ENCODE data around the gene CFAP45. TPM values are rescaled to one million over a fixed set of nuclear protein-coding genes. Genes with fewer than 3 reads are reported as not detected.
"Not testable (repeated sequence)": the region's sequence is repeated elsewhere in the genome, so short reads cannot be mapped to it uniquely, and the experiment has no call there.

CFAP45 gene
- total and polyA plus RNA-seq, 9 of the 15 experiments (the other 6 are each of a cell fraction or from before 2014, with no cell fraction given): 0.65 to 2.4 (median 1.5) TPM

DNA sequence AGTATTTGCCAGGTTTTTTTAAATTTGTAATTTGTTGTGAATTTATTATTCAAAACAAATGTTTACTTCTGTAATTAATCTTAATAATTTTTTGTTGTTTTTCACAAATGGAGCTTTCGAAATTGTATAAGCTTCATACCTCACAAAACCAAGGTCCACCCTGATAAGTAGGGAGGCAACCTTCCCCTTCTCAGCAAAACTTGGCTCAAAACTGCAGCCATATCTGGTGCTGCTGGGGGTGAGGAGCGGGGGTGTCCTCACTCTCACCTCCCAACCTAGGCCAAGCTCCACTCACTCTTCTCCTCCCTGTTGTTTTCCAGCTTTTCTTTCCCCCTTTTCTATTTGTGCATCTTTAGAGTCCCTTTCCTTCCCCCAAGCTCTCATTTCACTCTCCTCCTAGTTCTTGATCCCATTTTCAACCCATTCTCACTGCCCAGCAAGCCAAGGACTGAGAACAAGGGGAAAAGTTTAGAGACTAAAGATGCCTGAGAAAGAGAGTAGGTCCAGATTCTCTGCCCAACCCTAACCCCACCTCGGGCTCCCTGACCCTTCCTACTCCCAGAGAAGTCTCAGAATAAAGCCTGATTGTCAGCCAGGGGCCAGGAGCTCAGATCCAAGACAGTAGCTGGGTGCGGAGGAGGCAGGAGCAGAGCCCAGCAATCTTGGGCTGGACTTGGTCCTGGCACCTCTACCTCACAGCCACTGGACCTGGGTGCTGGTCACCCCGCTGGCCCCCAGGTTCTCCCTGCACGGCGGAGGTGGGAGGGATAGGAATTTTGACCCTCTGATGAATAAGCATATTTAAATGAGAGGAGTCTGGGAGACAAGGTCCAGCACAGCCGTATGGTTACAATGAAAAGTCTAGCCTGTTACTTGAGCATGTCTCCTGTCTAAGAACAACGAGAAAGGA lies 8.3 kb upstream of the CFAP45 start (continued):
- TF ChIP-seq ASH1L (IDR thresholded peaks at IDR 0.05; ENCODE audit: borderline replicate concordance, low read depth, partially characterized antibody) (no peak), BCOR (IDR thresholded peaks at IDR 0.05) (peak; percentile 79), PRMT5 (CRISPR knock-in tag; IDR thresholded peaks at IDR 0.05) (no peak)

DNA sequence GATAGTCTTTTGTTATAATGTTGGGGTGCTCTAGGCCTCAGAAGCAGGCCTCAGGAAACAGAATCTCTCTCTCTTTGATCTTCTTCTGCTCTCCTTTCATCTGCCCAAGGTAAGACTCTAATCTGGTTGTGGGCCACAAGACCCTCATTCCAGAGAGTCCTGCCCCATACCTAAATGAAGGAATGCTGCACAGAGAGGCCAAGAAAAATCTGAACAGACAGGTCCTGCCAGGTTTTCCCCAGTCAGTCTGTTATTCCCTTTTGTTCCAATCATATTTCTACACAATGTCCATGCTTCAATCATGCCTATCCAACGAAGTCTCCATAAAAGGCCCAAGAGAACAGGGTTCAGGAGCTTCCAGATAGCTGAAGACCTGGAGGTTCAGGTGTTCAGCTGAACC lies 7.0 kb upstream of the CFAP45 start:
- in situ Hi-C loops (cut with MboI): no loop called here
- H4K20me1 ChIP-seq (replicated peaks; ENCODE audit: control insufficient read depth, insufficient read depth, low read length): no peaks in the 10 kb centered on the region
- H3K79me2 ChIP-seq (ENCODE audit: control insufficient read depth, insufficient read depth, low read length): no peaks in the 10 kb centered on the region
- no peak overlapping the region for H3K4me3 ChIP-seq
- BruUV-seq (replicated peaks): no TSS peak
- H3K36me3 ChIP-seq (ENCODE audit: control insufficient read depth, insufficient read depth, low read length): no peaks in the 10 kb centered on the region
- FAIRE-seq (no peak), DNase-seq (ENCODE audit: extremely low read depth in 1 of 4, low spot score in 3 of 4) (no peak), ATAC-seq (no peak)
- H3K4me2 ChIP-seq (ENCODE audit: insufficient read depth, low read length): no peak overlapping the region
- no peaks in the 10 kb centered on the region for H3K9me1 ChIP-seq (ENCODE audit: control insufficient read depth, insufficient read depth, low read length)
- TF ChIP-seq, protein P1, sequence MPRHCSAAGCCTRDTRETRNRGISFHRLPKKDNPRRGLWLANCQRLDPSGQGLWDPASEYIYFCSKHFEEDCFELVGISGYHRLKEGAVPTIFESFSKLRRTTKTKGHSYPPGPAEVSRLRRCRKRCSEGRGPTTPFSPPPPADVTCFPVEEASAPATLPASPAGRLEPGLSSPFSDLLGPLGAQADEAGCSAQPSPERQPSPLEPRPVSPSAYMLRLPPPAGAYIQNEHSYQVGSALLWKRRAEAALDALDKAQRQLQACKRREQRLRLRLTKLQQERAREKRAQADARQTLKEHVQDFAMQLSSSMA (CRISPR knock-in tag; IDR thresholded peaks at IDR 0.05): no peak
- no peak for TF ChIP-seq FOXA3 (CRISPR knock-in tag; conservative IDR thresholded peaks at IDR 0.05 in 1 of 2, IDR thresholded peaks at IDR 0.05 in 1 of 2)
- no peak for TF ChIP-seq SNRNP70 (optimal IDR thresholded peaks at IDR 0.05; ENCODE audit: low read depth, low read length)
- TF ChIP-seq NR2C1 (IDR thresholded peaks at IDR 0.05): no peak
- TF ChIP-seq NR2C1 (tag; IDR thresholded peaks at IDR 0.05): no peak
- no peak for TF ChIP-seq GATAD2B (IDR thresholded peaks at IDR 0.05; ENCODE audit: borderline replicate concordance)
- H3K9me3 ChIP-seq (replicated peaks; ENCODE audit: control insufficient read depth, insufficient read depth, low read depth, low read length): no peaks in the 10 kb centered on the region
- H3K4me1 ChIP-seq (replicated peaks in 1 of 2; ENCODE audit: control insufficient read depth in 2 of 2, insufficient read depth in 2 of 2, low read length in 2 of 2): peaks cover 16 to 45% of the 10 kb centered on the region in 2 experiments
- H2AFZ ChIP-seq (ENCODE audit: low read depth, low read length): no peak overlapping the region
- no peak overlapping the region for H3K9ac ChIP-seq (ENCODE audit: insufficient read depth in 1 of 2, low read depth in 2 of 2, low read length in 2 of 2)
- POLR2A ChIA-PET: interaction anchor here (1.2 to 1.3 kb wide), 2 partner anchors 9 to 16 kb away, joined by 4 to 5 read pairs; no protein-coding TSS in a partner anchor
- CTCF ChIA-PET (ENCODE audit: low intra/inter-chr PET ratio): no interaction called here
- no peak overlapping the region for H3K27ac ChIP-seq (ENCODE audit: extremely low read depth, low read depth, low read length)
- intact Hi-C loops (cut with micrococcal nuclease): no loop called here
- no peaks in the 10 kb centered on the region for H3K27me3 ChIP-seq (ENCODE audit: control insufficient read depth in 2 of 2, insufficient read depth in 2 of 2, low read length in 2 of 2)
- 8% methylated on average over 1 of the region's 1 CpG for WGBS (ENCODE audit: insufficient coverage, low coverage, missing lambda C conversion rate)

DNA sequence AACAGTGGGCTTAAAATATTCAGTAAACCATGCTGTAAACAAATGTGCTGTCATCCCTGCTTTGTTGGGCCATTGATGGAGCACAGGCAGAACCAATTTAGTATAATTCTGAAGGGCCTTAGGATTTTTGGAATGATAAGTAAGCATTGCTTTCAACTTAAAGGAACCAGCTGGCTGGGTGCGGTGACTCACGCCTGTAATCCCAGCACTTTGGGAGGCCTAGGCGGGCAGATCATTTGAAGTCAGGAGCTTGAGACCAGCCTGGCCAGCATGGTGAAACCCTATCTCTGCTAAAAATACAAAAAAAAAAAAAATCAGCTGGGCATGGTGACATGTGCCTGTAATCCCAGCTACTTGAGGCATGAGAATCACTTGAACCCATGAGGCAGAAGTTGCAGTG lies 4.1 kb upstream of the CFAP45 start:
- H3K4me1 ChIP-seq (replicated peaks in 1 of 2; ENCODE audit: control insufficient read depth in 2 of 2, insufficient read depth in 2 of 2, low read length in 2 of 2): peaks cover 25 to 33% of the 10 kb centered on the region in 2 experiments
- FAIRE-seq; H3K9me3 ChIP-seq (replicated peaks; ENCODE audit: control insufficient read depth, insufficient read depth, low read depth, low read length); DNase-seq (ENCODE audit: extremely low read depth in 1 of 4, low spot score in 3 of 4); H3K79me2 ChIP-seq (ENCODE audit: control insufficient read depth, insufficient read depth, low read length); H3K9me1 ChIP-seq (ENCODE audit: control insufficient read depth, insufficient read depth, low read length); H3K27ac ChIP-seq (ENCODE audit: extremely low read depth, low read depth, low read length); H4K20me1 ChIP-seq (replicated peaks; ENCODE audit: control insufficient read depth, insufficient read depth, low read length); H2AFZ ChIP-seq (ENCODE audit: low read depth, low read length); BruUV-seq (replicated peaks); CTCF ChIA-PET (ENCODE audit: low intra/inter-chr PET ratio); H3K27me3 ChIP-seq (ENCODE audit: control insufficient read depth in 2 of 2, insufficient read depth in 2 of 2, low read length in 2 of 2); intact Hi-C loops (cut with micrococcal nuclease); in situ Hi-C loops (cut with MboI); H3K4me2 ChIP-seq (ENCODE audit: insufficient read depth, low read length); H3K36me3 ChIP-seq (ENCODE audit: control insufficient read depth, insufficient read depth, low read length); ATAC-seq; H3K9ac ChIP-seq (ENCODE audit: insufficient read depth in 1 of 2, low read depth in 2 of 2, low read length in 2 of 2); H3K4me3 ChIP-seq: not testable (repeated sequence)
- WGBS (ENCODE audit: insufficient coverage, low coverage, missing lambda C conversion rate): 68% methylated on average over 3 of the region's 3 CpGs
- POLR2A ChIA-PET: interaction anchor here (0.9 to 2.0 kb wide), 2 partner anchors 10 to 12 kb away, joined by 3 to 9 read pairs; no protein-coding TSS in a partner anchor

All from K562 (cell line).